AG04450 (cell line): ENCODE data around the gene ALDH2. TPM values are rescaled to one million over a fixed set of nuclear protein-coding genes. Genes with fewer than 3 reads are reported as not detected.

ENCODE experiments used
- CTCF ChIA-PET: fragments of 300-600, 350-600 bp; formaldehyde crosslinking; extraction: SDS; loops from one replicate; lab custom pipeline; 2022; ENCODE audit warnings: antibody characterized with exemption, inconsistent platforms; lab: Charles Lee
- POLR2A ChIA-PET: fragments of 350-600 bp; formaldehyde crosslinking; extraction: SDS; loops from one replicate; lab custom pipeline; 2021; ENCODE audit warnings: antibody characterized with exemption, inconsistent platforms; lab: Yijun Ruan, JAX
- DNase-seq: peaks from one replicate; pipeline ENCODE4 v3.0.0-alpha.2; 2011; ENCODE audit warnings: low read depth, low spot score
- H3K27ac ChIP-seq: one replicate; pipeline ENCODE4 v1.5.1; 2012; ENCODE audit warnings: low read depth, low read length, control low read depth
- H3K27me3 ChIP-seq: one replicate; pipeline ENCODE4 v1.6.0; 2012; ENCODE audit warnings: low read length; ENCODE audit not compliant: control insufficient read depth, insufficient read depth
- H3K4me3 ChIP-seq: 2 replicates; pipeline ENCODE4 v1.5.1; 2011; ENCODE audit warnings: mild to moderate bottlenecking, low read depth, low read length, control low read depth
- H3K9me3 ChIP-seq: 2 replicates; pipeline ENCODE4 v1.5.1; 2012; ENCODE audit warnings: low read length; ENCODE audit not compliant: control insufficient read depth, insufficient read depth
- polyA plus RNA-seq: library from polyadenylated mRNA; depleted of rRNA; stranded (reverse); fragments of >200 nt; gene quantifications from 2 replicates; pipeline ENCODE4 v1.2.3, GENCODE V29; 2011
- TF ChIP-seq, protein P1 (sequence below): IDR thresholded peaks from 2 replicates; pipeline ENCODE4 v1.5.1; 2011; ENCODE audit warnings: low read depth, low read length, control low read depth, inconsistent platforms

ALDH2 gene
- polyA plus RNA-seq, 1 experiment: 84.1 TPM

- CTCF ChIA-PET: interaction anchor here (0.6 to 5.0 kb wide), 2 partner anchors 43 to 587 kb away, joined by 3 to 29 read pairs; no protein-coding TSS in a partner anchor
- H3K27ac ChIP-seq: no peak overlapping the region
- POLR2A ChIA-PET: no interaction called here
- no peaks in the 10 kb centered on the region for H3K27me3 ChIP-seq
- H3K4me3 ChIP-seq: no peak overlapping the region
- H3K9me3 ChIP-seq: no peaks in the 10 kb centered on the region
- TF ChIP-seq, protein P1, sequence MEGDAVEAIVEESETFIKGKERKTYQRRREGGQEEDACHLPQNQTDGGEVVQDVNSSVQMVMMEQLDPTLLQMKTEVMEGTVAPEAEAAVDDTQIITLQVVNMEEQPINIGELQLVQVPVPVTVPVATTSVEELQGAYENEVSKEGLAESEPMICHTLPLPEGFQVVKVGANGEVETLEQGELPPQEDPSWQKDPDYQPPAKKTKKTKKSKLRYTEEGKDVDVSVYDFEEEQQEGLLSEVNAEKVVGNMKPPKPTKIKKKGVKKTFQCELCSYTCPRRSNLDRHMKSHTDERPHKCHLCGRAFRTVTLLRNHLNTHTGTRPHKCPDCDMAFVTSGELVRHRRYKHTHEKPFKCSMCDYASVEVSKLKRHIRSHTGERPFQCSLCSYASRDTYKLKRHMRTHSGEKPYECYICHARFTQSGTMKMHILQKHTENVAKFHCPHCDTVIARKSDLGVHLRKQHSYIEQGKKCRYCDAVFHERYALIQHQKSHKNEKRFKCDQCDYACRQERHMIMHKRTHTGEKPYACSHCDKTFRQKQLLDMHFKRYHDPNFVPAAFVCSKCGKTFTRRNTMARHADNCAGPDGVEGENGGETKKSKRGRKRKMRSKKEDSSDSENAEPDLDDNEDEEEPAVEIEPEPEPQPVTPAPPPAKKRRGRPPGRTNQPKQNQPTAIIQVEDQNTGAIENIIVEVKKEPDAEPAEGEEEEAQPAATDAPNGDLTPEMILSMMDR: no peak
- no peak for DNase-seq
Observed at GRCh38 chr12:111769599-111769998, 2.9 kb downstream of the ALDH2 start.

- H3K4me3 ChIP-seq: peak overlapping the region; percentile 38
- POLR2A ChIA-PET: interaction anchor here (1.0 to 1.7 kb wide), 3 partner anchors 14 to 19 kb away, joined by 5 to 8 read pairs (median 7); no protein-coding TSS in a partner anchor
- no peaks in the 10 kb centered on the region for H3K9me3 ChIP-seq
- TF ChIP-seq, protein P1: no peak
- no peaks in the 10 kb centered on the region for H3K27me3 ChIP-seq
- CTCF ChIA-PET: interaction anchor here (0.9 to 1.0 kb wide), 2 partner anchors 39 to 41 kb away, joined by 3 to 4 read pairs; no protein-coding TSS in a partner anchor
- H3K27ac ChIP-seq: peak overlapping the region; percentile 94
- DNase-seq: peak; percentile 87
Observed at GRCh38 chr12:111773801-111774551, 7.2 kb downstream of the ALDH2 start.

GRCh38 chr12:111775205-111776193 lies 8.8 kb downstream of the ALDH2 start:
- POLR2A ChIA-PET: interaction anchor here (1.3 to 1.7 kb wide), 3 partner anchors 9 to 18 kb away, joined by 5 to 11 read pairs (median 8); partner anchors contain the start of gene ALDH2

GRCh38 chr12:111776836-111777344 lies 10.2 kb downstream of the ALDH2 start:
- TF ChIP-seq, protein P1: no peak
- Histone ChIP-seq H3K9me3 (peaks cover 5% of the 10 kb centered on the region), H3K27me3 (no peaks in the 10 kb centered on the region), H3K27ac (no peak overlapping the region), H3K4me3 (no peak overlapping the region)
- ChIA-PET POLR2A (no interaction called here), CTCF (interaction anchor here (1.6 kb wide), 1 partner anchor 36 kb away, joined by 4 read pairs; no protein-coding TSS in a partner anchor)
- DNase-seq: no peak

More at GRCh38 chr12:111775205-111776193, 8.8 kb downstream of the ALDH2 start:
- H3K27ac ChIP-seq: peak overlapping the region; percentile 94
- H3K27me3 ChIP-seq: no peaks in the 10 kb centered on the region
- TF ChIP-seq, protein P1: no peak
- CTCF ChIA-PET: interaction anchor here (0.5 to 1.0 kb wide), 4 partner anchors 11 to 181 kb away, joined by 3 to 4 read pairs (median 4); no protein-coding TSS in a partner anchor
- H3K4me3 ChIP-seq: peak overlapping the region; percentile 20
- peak; percentile 82 for DNase-seq
- no peaks in the 10 kb centered on the region for H3K9me3 ChIP-seq
